GM12801 (cell line): ENCODE measurements around the gene FAM53A.

ENCODE experiments used
- TF ChIP-seq, protein P1 (sequence below): IDR thresholded peaks from one replicate; pipeline ENCODE4 v1.5.1; 2011; ENCODE audit warnings: control low read depth; ENCODE audit not compliant: insufficient read length; ENCODE audit errors: extremely low read depth

The FAM53A gene

DNA sequence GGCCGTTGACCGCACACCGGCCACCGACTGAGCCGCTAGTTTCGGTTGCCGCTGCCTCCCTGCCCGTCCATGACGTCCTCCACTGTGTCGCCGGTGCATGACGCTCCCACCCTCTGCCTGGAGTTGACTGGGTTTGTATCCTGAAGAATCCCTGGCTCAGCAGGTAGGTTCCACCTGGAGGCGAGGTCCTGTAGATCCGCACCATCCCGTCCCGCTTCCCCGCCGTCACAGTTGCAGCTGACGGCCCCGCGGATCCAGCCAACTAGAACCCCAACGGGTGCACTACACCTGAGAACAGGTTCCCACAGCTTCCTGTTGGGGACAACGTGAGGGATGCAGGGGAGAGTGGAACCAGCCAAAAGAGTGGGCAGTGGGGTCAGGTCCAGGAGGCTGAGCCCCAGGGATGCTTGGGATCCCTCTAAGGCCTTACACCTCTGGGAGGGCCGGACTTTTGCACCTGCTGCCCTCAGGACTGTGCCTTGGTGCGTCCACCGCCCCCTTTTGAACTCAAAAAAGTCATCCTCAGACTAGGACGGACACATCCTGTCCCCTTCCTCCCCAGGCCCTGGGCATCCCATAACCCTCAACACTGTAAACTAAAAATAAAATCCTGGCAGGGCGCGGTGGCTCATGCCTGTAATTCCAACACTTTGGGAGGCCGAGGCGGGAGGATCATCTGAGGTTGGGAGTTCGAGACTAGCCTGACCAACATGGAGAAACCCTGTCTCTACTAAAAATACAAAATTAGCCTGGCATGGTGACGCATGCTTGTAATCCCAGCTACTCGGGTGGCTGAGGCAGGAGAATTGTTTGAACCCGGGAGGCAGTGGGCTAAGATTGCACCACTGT is 29.1 kb upstream of the FAM53A start:
- TF ChIP-seq, protein P1, sequence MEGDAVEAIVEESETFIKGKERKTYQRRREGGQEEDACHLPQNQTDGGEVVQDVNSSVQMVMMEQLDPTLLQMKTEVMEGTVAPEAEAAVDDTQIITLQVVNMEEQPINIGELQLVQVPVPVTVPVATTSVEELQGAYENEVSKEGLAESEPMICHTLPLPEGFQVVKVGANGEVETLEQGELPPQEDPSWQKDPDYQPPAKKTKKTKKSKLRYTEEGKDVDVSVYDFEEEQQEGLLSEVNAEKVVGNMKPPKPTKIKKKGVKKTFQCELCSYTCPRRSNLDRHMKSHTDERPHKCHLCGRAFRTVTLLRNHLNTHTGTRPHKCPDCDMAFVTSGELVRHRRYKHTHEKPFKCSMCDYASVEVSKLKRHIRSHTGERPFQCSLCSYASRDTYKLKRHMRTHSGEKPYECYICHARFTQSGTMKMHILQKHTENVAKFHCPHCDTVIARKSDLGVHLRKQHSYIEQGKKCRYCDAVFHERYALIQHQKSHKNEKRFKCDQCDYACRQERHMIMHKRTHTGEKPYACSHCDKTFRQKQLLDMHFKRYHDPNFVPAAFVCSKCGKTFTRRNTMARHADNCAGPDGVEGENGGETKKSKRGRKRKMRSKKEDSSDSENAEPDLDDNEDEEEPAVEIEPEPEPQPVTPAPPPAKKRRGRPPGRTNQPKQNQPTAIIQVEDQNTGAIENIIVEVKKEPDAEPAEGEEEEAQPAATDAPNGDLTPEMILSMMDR: no peak

DNA sequence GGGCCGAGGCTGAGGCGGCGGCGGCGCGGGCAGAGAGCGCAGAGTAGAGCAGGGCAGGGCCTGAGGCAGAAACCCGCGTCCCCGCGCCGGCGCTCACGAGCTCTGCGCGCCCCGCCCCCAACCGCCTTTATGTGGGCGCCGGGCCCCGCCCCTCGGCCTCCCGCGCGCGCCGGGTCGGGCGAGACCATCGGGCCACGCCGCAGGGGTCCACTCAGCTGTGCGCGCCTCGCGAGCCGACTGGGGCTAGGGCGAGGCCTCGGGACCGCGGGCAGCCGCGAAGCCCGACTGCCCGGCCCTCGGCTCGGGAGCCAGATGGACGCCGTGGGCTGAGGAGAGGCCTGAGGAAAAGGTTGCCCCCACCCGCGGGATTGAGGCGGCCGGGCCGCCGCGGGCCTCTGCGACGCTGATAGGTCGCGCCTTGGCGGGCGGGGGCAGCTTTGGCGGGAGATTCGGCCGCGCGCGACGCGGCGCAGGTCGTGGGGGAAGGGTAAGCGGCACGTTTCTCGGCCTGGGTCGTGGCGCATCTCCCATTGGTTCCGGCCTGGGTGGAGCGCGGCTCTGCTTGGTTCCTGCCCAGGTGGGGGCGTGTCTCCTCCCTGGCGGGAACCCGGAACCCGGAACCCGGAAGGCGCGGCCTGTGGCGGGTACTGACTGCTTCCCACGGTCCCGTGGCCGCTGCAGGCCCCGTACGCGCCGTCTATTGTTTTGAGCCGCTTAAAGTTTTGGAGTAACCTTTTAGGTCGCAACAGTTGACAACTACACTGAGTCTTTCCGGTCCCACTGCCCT is 28.3 kb upstream of the FAM53A start, which contains the start of gene SLBP:
SLBP (minus strand) TSS at position 104 of the 787 bp plus-strand sequence. CDS start 131 bp downstream, outside the sequence.
- TF ChIP-seq, protein P1: no peak

DNA sequence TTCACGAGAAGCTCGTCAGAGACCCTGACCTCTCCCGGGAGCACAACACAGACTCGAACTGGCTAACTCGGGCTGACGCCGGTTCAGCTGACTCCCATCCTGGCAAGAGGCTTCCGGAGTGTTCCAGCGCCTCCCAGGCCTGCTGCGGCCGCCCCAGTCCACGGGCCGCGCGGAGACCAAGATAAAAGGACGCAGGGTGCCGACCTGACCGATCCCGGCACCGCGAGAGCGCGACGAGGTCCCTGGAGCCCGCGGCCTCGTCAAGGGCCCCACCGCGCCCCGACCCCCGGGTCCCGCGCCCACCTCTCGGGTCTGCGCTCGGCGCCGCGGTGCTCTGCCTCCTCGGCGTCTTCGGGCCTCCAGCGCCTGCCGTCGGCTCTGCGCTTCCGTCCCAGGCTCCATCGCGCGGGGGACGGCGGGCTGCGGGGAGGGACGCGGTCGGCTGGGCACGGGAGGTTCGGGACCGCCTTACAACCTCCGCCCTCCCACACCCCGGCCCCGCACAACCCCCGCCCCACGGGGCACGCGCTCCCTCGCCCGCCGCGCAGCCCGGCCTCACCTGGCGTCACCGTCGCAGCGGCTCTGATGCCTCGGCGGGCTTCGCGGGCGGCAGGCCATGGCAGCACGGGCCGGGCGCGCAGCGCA is 27.6 kb upstream of the FAM53A start:
- TF ChIP-seq, protein P1: no peak

DNA sequence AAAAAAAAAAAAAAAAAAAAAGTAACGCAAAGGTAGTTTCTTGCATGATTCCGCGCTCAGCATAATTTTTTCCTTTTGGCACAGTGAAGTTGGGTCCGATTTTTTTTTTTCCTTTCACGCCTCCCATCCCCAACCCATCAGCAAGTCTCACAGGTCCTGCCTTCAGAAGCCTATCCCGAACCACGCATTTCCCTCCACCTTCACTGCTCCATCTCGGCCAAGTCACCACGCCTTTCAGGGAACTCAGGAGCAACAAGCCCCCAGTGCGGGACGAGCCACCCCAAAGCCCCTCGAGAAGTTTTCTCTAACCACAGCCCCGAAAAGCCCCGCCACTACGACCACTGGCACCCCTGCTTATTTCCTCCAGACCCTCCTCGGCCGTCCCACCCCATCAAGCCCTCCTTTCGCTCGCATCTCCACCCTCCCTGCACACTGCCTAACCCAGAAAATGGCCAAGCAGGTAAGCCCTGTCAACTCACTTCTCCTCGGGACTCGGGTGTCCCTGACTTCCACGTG is 27.0 kb upstream of the FAM53A start:
- TF ChIP-seq, protein P1: no peak

DNA sequence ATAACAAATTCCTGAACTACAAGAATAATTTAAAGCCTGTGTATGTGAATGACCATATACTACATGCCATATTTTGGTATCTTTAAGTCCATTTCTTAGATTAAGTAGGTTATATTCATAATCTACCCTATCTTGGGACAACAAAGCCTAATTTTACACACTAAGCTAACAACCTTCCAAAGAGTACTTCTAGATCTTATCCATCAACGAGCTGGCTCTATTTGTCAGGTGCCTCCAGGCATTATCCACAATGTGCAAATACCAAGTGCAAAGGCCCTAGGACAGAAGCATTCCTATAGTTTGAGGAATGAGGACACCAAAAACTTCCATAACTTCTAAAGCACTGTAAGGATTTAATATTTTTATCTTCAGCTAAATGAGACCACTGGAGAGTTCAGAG is 24.5 kb upstream of the FAM53A start:
- TF ChIP-seq, protein P1: no peak

DNA sequence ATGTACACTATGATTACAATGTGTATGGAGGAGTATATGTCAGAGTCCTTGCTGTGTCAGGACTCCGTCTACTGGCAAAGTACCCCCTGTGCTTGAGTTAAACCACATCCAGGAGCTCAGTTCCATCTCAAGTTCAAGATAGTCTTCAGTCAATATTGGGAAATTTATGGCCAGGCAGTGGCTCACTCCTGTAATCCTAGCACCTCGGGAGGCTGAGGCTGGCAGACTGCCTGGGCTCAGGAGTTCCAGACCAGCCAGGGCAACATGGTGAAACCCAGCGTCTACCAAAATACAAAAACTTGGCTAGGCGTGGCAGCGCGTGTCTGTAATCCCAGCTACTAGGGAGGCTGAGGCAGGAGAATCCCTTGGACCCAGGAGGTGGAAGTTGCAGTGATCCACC is 22.2 kb upstream of the FAM53A start:
- TF ChIP-seq, protein P1: no peak

DNA sequence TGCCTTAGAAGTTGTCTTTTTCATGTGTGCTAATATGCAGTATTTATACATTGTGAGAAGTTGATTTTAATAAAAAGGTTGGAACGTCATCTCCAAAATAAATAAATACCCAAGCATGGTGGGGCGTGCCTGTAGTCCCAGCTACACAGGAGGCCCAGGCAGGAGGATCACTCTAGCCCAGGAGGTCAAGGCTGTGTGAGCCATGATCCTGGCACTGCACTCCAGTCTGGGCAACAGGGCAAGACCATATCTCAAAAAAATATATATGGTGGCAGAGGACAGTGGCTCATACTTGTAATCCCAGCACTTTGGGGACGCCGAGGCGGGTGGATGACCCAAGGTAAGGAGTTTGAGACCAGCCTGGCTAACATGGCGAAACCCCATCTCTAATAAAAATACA is 21.6 kb upstream of the FAM53A start:
- TF ChIP-seq, protein P1: no peak
